GM10266 (cell line): ENCODE results near the gene DGCR2.
A peak's percentile ranks its signal among the peaks of the same experiment; 100 is the strongest.

Source experiments
- DNase-seq: peaks from one replicate; pipeline ENCODE4 v3.0.0; 2012; ENCODE audit errors: extremely low spot score
- CTCF ChIP-seq: IDR thresholded peaks from 2 replicates; pipeline ENCODE4 v1.5.1; 2012; ENCODE audit warnings: mild to moderate bottlenecking, low read depth; ENCODE audit not compliant: control insufficient read depth, insufficient read depth; ENCODE audit errors: missing control alignments

Gene DGCR2

GRCh38 chr22:19118329-19118880 is 3.8 kb downstream of the DGCR2 start:
- DNase-seq, result peak; percentile 58
- TF ChIP-seq CTCF, result no peak

- DNase-seq, result no peak
- TF ChIP-seq CTCF, result no peak
Measured at GRCh38 chr22:19117111-19117512, 5.1 kb downstream of the DGCR2 start.

- no peak for DNase-seq
- no peak for TF ChIP-seq CTCF
Measured at GRCh38 chr22:19115628-19116027, 6.6 kb downstream of the DGCR2 start.

GRCh38 chr22:19114984-19115552 is 7.1 kb downstream of the DGCR2 start:
- DNase-seq, result no peak
- no peak for TF ChIP-seq CTCF

- TF ChIP-seq CTCF, result no peak
- no peak for DNase-seq
Measured at GRCh38 chr22:19113429-19113828, 8.8 kb downstream of the DGCR2 start.

GRCh38 chr22:19111584-19111983 is 10.6 kb downstream of the DGCR2 start:
- DNase-seq, result no peak
- TF ChIP-seq CTCF, result no peak

GRCh38 chr22:19111140-19111539 is 11.1 kb downstream of the DGCR2 start:
- TF ChIP-seq CTCF, result peak; percentile 2
- DNase-seq, result no peak
